Amniotic stem cell (primary cell): ENCODE measurements around the gene HTD2.

Experiments
- DNase-seq: peaks from one replicate; lab custom pipeline; 2025; lab: John Stamatoyannopoulos, UW

Gene HTD2

DNA sequence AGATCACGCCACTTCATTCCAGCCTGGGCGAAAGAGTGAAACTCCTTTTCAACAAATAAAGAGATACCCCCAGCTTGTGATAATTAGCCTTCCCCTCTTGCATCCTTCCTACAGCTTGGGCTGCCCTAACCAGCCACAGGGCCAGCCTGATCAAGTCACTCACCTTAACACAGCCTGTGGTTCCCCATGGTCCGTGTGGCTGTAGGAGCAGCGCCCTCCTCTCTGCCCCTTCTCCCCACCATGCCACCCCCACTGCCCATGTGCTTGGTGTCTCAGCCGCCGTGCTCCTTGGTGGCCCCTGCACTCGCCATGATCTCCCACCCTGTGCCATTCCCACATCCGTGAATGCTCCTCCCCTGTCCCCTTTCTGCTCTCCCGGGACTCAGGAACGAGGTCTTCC, 13.5 kb upstream of the HTD2 start:
- no peak for DNase-seq

DNA sequence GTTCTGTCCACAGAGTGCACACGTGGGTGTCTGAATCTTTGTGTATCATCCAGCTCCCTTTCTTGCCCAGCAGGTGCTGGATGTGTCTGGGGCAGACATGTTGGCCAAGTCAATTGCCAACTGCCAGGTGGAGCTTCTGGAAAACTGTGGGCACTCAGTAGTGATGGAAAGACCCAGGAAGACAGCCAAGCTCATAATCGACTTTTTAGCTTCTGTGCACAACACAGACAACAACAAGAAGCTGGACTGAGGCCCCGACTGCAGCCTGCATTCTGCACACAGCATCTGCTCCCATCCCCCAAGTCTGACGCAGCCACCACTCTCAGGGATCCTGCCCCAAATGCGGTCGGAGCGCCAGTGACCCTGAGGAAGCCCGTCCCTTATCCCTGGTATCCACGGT, 12.8 kb upstream of the HTD2 start:
- no peak for DNase-seq

DNA sequence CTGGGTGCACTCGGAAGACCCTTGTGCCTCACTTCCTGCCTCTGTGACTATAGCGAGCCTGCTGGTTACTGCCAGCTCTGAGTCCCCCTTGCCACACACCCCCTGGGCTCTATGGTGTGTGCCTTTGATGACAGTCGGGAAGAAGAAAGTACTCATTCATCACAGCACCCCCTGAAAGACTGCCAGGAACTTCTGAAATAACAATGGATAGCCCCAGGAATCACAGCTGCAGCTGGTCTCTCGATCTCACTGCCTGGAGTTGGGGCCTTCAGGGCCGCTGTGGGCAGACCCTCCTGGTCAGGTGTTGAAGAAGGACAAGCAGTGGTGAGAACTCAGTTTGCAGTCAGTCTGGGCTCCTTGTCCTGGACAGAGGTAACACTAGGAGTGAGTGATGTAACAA, 10.1 kb upstream of the HTD2 start:
- DNase-seq: no peak

DNA sequence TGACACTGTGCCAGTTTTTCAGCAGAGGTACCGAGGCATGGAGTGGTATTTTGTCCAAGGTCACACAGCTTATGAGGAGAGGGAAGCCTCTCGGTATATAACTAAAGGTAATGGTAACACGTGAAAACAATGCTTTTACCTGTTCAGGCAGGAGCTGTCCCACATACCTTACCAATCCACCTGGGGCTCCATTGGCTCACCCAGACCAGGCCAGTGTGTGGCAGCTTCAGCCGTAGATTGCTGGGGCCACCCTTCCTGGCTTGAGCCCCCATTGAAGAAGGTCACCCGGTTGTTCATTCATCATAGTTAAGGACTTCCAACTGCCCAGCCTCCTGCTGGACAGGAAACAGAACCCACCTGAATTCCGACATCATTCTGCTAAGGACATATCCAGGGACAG, 9.5 kb upstream of the HTD2 start:
- DNase-seq: no peak

DNA sequence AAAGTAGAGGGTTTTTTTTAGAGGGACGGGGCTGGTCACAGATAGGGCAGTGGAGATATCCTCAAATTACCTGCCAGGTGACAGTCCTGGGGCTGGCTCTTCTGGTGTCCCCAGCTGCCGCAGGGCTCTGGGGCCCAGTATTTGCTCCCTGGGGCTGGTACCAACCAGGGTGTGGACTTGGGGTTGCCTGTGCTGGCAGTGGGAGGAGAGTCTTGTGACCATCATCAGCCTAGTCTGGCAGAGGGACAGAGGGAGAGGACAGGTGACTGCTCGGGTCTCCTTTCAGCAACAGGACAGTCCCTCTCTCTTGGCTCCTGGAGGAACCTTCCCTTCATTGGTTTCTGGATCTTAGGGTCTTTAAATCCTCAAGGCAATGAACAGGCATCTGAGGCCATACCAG, 8.1 kb upstream of the HTD2 start:
- no peak for DNase-seq

DNA sequence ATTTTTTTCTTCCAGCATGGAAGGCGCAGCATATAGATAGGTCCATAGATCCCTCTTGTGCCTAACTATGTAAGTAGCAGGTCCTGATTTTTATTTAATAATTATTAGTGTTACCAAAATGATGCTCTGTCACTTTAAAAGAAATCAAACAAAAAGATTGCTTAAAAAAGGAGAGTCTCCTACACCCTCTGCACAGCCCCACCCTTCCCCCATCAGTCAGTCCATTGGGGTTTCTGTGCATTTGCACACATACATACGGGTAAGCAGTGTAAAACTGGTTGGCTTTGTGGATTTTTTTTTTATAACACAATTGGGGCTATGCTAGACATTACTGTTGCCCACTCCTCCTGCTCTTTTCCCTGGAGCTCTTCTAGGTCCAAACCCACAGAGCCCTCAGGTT, 7.2 kb upstream of the HTD2 start:
- no peak for DNase-seq

DNA sequence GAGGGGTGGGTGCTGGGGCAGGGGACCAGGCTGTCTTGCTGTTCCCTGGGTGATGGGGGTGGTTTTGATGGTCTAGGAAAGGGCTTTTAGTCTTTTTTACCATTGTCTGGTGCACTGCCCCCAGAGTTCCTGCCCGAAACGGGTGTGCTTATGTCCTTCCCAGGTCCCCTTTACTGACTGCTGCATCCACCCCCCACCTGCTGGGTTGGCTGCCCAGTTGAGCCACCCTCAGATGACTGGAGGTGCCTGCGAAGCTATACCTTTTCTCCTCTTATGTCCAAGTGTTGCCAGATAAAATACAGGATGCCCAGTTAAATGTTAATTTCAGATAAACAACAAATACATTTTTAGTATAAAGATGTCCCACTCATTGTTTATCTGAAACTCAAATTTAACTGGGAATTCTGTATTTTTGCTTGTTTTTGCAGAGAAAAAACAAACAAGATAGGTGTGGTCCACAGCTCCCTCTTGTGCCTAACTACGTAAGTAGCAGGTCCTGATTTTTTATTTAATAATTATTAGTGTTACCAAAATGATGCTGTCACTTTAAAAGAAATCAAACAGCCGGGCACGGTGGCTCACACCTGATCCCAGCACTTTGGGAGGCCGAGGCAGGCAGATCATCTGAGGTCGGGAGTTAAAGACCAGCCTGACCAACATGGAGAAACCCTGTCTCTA, 6.3 kb upstream of the HTD2 start:
- no peak for DNase-seq

DNA sequence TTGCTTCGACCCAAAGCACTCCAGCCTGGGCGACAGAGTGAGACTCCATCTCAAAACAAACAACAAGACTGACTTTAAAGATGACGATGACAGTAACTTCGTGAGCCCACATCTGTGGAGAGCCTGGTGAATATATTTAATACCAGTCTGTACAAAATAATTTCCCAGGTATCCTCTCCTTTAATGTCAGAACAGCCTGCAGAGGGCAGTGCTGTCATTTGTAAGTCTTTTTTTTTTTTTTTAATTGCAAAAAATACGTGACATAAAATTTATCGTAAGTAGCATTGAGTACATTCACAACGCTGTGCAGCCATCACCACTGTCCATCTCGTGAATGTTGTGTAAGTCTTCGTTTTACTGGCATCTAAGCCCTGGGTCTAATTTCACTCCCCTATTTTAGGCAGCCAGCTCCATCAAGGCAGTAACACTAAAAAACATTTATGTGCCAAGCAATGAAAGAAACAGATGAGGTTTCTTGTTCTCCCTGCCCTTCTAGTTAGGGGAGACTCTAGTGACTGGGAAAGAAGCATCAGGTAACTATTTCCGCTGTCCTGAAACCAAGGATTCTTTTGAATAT, 1.4 kb downstream of the HTD2 start:
- DNase-seq: peak; percentile 27

DNA sequence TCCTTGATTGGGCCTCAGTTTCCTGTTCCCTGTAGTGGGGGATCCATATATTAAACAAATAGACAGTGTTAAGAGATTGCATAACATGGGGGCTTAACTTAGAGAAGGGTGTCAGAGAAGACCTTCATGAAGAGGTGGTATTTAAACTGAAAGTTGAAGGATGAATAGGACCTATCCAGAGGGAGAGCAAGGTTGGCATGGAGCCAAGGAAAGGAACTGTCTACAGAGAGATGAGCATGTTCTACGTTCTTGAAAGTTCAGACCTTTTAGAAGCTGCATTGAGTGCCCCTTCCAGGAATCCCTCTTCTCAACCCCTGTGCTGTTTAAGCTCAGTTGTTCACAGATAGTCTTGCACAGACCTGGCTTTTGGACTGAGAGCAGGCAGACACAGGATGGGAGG, 2.4 kb downstream of the HTD2 start:
- DNase-seq: no peak

DNA sequence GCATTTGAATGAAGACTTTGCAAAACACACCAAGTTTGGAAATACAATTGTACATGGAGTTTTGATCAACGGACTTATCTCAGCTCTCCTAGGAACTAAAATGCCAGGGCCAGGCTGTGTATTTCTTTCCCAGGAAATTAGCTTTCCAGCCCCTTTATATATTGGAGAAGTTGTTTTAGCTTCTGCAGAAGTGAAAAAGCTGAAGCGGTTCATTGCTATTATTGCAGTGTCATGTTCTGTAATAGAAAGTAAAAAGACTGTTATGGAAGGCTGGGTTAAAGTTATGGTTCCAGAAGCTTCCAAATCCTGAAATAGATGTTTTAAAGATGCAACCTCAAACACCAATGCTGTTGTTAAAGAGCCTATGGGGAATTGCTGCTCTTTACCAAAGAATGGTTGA, 11.5 kb downstream of the HTD2 start:
- DNase-seq: no peak

DNA sequence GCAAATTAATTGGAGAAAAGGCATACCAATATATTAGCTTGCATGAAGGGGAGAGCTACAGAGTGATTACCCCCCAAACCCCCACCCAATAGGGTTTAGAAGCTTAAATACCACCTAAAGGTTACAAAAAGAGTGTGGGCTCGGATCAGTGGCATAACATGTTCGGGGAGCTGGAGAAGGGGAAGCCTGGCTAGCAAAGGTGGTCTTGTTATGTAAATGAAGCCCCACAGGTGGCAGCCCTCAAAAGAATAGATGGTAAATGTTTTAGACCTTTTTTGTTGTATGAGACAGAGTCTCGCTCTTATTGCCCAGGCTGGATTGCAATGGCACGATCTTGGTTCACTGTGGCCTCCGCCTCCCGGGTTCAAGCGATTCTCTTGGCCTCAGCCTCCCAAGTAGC, 15.5 kb downstream of the HTD2 start:
- DNase-seq: no peak

DNA sequence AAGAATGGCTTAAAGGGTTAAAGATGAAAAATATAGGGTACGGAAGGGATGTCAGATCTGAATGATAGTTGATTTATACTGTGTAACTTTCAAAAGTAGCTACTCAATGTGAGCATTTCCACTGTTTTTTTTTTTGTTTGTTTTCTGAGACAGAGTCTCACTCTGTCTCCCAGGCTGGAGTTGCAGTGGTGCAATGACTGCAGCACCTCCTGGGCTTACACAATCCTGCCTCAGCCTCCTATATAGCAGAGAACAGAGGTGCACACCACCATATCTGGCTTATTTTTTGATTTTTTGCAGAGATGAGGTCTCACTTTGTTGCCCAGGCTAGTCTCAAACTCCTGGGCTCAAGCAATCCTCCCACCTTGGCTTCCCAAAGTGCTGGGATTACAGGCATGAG, 16.5 kb downstream of the HTD2 start:
- no peak for DNase-seq

DNA sequence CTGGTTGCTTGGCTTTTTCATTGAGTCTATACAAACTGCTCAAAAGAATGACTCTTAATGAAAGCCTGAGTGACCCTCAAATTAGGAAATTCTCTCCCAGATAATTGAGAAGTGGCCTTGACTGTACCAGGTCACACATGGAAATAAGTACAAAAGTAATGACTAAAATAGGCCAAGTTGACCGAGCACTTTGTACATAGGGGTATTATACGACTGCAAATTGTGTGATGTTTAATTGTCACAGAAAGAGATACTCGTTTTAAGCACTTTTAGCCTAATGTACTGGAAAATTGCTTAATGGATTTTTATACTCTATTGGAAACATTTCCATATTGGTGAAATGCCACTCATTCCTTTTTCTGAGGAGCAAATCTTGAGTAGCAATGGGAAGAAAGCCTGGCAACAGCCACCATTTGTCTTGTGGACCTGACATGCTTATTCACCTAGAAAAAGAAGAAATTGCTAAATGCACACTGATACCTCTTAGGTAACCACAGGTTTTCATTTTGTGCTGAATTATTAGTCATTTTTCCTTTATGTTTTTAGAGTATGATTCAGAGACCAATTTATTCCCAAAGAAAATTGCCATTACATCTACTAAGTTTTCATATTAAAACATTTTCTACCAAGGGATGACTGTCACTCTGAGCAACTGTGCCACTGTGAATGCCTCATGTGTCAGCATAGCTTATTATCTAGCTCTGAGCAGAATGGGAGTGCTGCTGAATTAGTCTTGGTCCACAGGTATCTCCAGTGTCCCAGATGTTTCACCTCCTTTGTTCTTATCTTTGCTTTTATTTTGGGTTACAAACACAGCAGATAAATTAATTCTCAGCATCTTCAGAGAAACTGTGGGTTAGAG, 17.4 kb downstream of the HTD2 start:
- no peak for DNase-seq

DNA sequence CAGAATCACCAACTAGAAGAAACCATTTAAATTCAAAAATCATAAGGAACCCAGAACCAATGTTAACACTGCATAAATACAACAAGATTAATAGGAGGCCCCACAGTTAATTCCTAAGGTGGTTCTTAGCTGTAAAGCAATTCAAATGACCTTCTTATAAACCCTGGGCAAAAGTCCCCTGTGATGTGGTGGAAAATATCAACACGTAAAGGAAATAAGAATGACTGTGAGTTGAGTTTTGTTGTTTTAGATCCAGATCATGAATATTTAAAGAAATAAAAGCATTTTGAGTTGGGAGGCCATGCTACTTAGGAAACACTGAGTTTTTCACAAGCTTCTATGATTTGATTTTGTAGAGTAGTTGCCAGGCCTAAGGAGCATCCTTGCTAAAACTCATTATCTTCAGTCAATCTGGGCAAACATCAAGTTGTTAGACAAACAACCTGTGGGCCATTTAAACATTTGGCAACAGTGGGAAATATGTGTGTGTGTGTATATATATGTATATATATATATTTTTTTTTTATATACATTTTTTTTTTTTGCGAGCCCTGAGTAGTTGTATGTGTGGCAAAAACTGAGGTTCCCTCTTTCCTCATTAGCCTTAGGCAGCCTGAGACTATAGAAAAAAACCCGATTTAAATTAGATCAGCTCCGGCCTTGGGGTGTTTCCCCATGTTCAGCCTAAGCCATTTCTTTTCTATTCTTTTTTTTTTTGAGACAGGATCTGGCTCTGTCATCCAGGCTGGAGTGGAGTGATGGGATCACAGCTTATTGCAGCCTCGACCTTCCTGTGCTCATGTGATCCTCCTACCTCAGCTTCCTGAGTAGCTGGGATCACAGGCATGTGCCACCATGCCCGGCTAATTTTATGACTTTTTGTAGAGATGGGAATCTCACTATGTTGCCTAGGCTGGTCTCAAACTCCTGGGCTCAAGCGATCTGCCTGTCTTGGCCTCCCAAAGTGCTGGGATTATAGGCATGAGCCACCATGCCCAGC, 18.4 kb downstream of the HTD2 start:
- no peak for DNase-seq

DNA sequence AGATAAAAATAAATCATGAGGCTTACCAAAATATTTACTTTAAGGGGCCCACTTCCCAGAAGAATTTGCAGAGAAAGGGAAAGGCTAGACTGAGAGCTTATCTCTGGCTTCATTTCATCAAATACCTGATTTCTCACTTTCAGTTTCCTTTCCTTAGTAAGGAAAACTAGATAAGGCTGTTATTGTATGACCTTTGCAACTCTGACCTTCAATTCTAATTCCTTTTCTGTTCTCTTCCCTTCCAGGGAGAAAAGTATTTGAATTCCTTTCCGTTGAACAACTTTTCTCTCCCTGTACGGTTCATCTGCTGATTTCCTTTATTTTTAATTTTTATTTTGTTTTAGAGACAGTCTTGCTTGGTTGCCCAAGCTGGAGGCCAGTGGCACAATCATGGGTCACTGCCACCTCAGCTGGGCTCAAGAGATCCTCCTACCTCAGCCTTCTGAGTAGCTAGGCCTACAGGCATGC, 19.2 kb downstream of the HTD2 start:
- no peak for DNase-seq

DNA sequence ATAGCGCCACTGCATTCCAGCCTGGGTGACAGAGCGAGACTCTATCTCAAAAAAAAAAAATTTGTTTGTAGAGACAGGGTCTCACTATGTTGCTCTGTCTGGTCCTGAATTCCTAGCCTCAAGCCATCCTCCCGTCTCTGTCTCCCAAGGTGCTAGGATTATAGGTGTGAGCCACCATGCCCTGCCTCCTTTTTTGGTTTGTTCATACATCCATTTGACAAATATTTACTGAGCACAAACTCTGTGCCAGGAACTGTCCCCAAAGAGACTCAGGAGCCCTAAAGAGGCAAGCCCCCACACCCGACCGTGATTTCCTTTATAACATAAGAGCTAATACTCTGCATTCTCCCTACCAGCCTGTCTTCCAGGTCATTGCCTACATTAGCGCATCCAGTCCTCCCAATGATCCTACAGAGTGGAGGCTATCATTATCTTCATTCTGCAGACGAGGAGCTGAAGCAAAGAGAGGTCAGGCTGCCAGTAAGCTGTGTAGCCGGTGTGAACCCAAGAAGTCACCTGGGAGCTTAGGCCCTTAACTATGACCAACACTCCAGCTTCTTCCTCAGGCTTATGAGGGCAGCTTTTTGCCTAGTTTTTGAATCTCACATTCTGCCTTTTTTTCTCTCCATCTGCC, 20.1 kb downstream of the HTD2 start:
- no peak for DNase-seq

DNA sequence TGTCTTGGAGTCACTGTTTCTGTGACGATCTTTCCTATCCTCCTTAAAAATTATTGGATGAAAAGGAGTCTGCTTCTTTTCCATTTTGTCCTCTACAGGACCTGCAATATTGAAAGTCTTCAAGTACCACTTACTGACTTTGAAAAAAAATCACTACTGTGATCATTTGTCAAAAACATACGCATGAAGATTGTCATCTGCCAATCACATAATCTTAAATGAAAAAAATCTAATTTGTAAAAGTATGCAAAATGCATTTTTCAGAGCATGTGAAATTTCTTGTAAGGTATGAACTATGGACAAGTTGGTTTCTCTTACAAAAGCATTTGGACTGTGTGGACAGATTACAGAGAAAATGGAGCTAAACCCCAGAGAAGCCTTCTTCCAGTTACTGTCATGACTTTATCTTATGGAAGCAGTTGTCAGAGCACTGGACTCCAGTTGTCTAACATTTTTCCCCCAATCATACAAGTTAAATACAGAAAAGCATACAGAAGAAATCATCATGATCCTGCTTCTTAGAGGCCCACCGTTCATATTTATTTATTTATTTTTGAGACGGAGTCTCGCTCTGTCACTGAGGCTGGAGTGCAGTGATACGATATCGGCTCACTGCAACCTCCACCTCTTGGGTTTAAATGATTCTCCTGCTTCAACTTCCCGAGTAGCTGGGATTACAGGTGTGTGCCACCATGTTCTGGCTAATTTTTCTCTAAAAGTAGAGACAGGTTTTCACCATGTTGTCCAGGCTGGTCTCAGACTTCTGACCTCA, 23.0 kb downstream of the HTD2 start:
- DNase-seq: no peak

DNA sequence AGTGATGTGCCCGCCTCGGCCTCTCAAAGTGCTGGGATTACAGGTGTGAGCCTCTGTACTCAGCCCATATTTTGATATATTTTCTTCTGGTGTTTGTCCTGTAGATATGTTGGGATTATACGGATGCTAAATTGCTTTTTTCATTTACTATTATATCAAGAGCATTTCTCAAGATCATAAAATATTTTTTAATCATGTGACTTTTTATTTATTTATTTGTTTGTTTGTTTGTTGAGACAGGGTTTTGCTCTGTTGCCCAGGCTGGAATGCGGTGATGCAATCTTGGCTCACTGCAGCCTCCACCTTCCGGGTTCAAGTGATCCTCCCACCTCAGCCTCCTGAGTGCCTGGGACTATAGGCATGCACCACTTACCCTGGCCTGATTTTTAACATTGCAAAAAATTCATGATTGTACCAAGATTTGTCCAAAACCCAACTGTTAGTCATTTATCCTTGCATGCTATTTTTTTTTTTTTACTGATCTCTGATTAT, 23.6 kb downstream of the HTD2 start:
- DNase-seq: no peak

DNA sequence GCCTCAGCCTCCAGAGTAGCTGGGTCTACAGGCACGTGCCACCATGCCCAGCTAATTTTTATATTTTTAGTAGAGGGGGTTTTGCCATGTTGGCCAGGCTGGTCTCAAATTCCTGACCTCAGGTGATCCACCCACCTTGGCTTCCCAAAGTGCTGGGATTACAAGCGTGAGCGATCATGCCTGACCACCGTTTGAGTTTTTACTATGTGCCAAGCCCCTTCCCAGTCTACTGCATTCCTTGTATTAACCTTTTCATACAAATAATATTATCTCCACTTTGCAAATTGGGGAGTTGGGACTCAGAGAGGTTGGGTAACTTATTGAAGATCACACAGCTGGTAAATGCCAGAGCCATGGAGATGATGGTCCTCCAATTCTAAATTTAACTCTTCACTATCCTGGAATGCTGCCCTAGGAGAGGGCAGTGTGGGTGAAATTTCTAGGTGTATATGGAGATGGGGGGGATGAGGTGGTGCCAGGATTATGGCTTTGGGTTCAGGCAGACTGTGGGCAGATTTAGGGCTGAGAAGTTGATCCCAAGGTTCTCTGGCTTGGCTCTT, 25.4 kb downstream of the HTD2 start:
- no peak for DNase-seq

DNA sequence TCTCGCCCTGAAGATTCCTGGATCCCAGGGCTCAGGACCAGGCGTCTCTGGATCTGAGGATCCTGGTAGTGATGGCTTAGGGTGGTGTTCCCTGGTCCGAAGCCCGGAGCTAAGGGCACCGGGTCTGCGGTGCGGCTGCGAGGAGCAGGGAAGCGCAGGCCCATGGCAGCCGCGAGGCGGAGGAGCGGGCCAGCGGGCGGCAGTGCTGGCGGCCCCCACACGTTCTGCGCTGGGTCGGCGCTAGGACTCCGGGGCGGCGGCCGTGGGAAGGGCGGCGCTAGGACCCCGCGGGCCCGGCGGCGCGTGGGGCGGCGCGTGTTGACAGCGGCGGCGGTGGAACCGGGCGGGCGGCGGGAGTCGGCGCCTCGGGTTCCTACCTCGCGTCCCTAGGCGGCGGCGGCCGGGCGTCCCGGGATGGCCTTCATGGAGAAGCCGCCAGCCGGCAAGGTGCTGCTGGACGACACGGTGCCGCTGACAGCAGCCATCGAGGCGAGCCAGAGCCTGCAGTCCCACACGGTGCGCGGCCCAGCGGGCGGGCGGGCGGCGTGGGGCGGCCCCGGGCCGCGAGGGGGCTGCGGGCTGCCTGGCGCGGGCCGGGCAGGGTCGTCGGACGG, 26.4 kb downstream of the HTD2 start, which contains the start of gene PXK:
Gene PXK (plus strand): TSS at position 318 of the 614 bp plus-strand sequence. CDS start 97 bp downstream, at position 415.
- peak; percentile 56 for DNase-seq
